GM13976 (cell line): ENCODE measurements around the gene HOXB5.

ENCODE experiments used
- DNase-seq: peaks from one replicate; pipeline ENCODE4 v3.0.0; 2012; ENCODE audit warnings: low spot score
- in situ Hi-C: fragments of 300-500 bp; cut with MboI; formaldehyde crosslinking; loops from one replicate; pipeline ENCODE4 v1.12.0; 2022; ENCODE audit warnings: low sequenced_read_pairs, mixed read lengths, inconsistent platforms; ENCODE audit not compliant: unreplicated experiment
- TF ChIP-seq, protein P1 (sequence below): IDR thresholded peaks from 2 replicates; pipeline ENCODE4 v1.5.1; 2012; ENCODE audit warnings: borderline replicate concordance, mild to moderate bottlenecking; ENCODE audit not compliant: insufficient read depth; ENCODE audit errors: extremely low read depth, missing control alignments, control extremely low read depth

The HOXB5 gene

DNA sequence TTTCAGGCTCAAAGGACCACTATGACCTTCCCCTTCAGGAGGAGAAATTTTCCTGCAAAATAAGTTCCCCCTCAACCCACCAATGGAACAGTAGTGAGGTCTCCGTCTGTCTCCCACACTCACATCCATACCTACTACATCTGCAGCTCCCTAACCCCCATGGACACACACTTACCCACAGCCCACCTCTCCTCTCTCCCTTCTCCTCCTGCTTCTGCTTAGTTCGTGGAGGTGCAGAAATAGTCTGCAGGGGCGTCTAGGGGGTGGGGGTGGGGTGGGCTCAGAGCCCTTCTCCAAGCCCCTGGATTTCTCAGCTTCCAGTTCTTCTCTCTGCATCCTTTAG, 24.4 kb downstream of the HOXB5 start:
- no peak for DNase-seq
- in situ Hi-C loops = no loop called here
- TF ChIP-seq, protein P1, sequence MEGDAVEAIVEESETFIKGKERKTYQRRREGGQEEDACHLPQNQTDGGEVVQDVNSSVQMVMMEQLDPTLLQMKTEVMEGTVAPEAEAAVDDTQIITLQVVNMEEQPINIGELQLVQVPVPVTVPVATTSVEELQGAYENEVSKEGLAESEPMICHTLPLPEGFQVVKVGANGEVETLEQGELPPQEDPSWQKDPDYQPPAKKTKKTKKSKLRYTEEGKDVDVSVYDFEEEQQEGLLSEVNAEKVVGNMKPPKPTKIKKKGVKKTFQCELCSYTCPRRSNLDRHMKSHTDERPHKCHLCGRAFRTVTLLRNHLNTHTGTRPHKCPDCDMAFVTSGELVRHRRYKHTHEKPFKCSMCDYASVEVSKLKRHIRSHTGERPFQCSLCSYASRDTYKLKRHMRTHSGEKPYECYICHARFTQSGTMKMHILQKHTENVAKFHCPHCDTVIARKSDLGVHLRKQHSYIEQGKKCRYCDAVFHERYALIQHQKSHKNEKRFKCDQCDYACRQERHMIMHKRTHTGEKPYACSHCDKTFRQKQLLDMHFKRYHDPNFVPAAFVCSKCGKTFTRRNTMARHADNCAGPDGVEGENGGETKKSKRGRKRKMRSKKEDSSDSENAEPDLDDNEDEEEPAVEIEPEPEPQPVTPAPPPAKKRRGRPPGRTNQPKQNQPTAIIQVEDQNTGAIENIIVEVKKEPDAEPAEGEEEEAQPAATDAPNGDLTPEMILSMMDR = no peak

DNA sequence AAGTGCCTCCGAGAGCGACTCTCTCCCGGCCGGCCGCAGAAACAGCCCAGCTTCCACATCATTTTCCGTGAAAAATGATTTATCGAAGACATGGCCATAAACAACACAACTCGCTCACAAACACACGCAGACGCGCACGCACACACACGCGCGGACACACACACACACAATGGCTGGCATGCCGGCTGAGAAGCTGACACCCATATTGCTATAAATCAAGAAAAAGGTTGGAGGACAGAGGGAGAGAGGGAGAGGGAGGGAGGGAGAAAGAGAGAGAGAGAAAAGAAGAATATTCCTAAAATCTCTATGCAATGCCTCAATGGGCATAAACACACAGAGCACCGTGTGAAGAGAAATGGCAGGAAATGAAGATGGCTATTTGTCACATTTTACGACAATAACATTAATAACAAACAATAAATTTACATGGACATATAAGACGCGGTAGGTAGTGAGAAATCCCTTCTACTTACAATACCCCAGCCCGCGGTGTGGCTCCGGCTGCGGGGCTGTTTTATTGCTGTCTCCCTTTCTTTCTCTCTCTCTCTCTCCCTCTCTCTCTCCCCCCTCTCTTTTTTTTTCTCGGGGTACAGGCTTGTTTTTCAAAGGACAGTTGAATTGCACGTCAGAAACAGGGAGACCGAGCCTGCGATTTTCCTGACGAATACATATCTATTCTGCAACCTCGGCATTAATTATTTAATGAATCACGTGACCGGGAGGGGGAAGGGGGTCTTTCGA, 24.9 kb downstream of the HOXB5 start:
- TF ChIP-seq, protein P1 = no peak
- no peak for DNase-seq
- in situ Hi-C loops = no loop called here

DNA sequence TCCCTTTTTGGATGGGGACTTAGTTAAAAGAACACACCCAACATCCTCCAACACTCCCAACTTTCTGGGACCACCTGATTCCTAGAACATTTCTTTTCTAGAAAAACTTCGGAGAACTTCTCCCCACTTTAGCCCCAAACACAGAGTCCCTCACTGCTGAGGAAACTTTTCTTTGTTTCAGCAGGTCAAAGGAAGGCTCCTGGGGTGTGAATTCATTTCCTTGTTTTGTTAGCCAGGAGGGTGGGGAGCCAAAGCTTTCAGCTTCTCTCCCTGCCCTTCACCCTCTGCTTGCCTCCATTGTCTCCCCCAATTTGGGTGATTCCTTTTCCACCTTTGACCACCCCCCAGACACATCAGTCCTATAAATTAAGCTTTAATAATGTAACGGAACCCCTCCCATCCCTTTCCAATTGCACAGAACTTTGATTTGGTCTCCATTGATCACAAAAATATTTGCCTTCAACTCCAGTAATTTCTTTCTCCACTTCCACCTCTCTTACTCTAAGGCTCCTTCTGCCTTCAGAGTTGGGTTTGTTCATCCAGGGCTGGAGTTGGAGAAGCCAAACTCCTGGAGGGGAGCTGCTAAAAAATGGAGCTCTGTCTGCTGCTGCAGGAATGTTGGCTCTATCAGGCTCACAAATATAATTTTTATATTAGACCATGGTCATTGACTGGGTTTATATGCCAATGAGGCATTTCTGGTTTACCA, 25.8 kb downstream of the HOXB5 start:
- DNase-seq = no peak
- in situ Hi-C loops = no loop called here
- TF ChIP-seq, protein P1 = no peak

DNA sequence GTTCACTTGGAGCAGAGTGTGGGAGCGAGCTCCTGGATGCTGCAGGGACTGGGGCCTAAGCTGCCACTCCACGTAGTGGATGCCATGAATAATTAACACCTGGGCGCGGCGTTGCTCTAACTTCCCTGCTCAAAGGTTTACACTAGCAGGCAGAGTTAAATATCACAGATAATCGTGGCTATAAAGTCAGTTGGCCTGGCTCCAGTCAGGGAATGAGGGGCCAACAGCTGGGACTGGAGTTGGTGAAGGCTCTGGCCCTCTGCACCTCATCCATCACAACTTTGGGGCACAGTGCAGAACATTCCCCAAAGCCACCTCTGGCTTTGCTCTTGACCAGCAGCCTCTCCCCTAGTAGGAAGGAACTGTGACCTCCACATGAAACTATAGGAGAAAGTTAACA, 26.4 kb downstream of the HOXB5 start:
- in situ Hi-C loops = no loop called here
- TF ChIP-seq, protein P1 = no peak
- no peak for DNase-seq

DNA sequence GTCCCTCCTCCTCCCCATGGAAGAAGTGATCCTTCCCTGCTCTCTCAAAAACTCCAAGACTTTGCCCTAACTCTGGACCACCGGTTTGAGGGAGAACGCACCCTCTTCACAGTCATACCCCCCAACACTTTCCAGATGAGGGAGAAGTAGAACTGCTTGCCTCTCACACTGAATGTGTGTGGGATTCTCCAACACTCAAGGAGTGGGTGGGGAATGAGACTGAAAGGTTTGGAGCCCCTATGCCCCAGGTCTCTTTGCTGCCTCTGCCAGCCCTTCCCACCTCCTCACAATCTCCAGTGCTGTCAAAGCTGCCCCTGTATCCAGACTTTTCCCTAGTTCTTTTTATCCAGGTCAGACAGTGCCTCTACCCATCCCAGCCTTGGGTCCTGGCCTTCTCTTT, 26.9 kb downstream of the HOXB5 start:
- DNase-seq = no peak
- TF ChIP-seq, protein P1 = no peak
- in situ Hi-C loops = no loop called here

DNA sequence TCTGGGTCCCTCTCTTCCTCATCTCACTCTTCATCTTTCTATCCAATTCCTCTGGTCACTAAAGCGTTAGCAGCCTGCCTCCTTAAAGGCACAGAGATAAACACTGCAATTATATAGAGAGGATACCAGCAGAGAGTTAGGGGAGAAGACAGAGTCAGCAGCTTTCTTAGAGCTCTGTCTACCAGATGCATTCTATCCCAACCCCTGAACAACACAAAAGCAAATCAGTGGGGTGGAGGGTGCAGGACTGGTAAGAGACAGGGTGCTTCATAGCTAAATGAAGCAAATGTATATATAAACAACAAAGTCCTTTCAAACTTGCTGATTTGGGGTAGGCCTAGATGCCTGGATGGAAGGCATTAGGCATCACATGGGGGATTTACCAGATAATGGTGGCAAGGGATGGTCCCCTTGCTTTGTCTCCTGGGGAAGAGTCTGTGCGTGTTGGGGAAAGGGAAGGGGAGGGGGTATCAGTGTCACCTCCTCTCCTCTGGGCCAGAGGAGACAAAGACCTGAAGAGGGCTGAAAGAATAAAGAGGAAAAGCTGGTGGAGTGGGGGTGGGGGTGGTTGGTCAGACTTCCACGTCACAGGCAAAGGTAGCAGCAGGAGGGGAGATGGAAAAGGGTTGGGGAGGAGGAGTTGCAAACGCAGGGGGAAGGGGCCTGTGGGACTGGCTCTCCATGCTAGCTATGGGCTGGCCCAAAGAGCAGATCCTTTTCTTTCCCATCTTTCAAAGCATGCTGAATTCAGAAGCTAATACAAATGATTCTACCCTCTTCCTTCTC, 27.5 kb downstream of the HOXB5 start:
- in situ Hi-C loops = no loop called here
- TF ChIP-seq, protein P1 = no peak
- DNase-seq = no peak
